Stimulated activated CD4-positive, alpha-beta T cell treated with anti-CD3 and anti-CD28 coated beads, TNF-alpha, amount 100 ng/mL, for 48 hours (primary cell): ENCODE measurements around the gene RAPGEF5.

Source experiments
- DNase-seq, 3 donors: peaks; one replicate each; pipeline ENCODE4 v3.0.0-alpha.2; 2020; ENCODE audit warnings: low read depth in 3 of 3

RAPGEF5 gene, protein sequence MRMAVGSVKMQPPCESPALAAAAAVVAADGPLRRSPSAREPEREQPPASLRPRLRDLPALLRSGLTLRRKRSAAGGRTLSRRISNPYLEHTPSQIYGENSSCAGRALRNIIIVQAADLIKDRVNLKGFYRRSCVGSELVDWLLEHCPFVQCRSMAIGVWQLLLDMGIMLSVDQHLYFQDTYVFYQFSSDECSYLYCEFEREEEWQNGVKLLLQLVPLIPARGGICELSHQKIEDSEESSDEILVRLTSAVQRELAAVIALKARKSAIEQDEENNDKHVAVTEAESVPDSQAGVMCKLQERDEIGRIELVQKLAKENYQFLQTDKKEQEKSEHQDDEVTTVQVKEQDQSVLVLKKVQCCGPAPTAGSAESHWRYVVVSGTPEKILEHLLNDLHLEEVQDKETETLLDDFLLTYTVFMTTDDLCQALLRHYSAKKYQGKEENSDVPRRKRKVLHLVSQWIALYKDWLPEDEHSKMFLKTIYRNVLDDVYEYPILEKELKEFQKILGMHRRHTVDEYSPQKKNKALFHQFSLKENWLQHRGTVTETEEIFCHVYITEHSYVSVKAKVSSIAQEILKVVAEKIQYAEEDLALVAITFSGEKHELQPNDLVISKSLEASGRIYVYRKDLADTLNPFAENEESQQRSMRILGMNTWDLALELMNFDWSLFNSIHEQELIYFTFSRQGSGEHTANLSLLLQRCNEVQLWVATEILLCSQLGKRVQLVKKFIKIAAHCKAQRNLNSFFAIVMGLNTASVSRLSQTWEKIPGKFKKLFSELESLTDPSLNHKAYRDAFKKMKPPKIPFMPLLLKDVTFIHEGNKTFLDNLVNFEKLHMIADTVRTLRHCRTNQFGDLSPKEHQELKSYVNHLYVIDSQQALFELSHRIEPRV

GRCh38 chr7:22356701-22357310 lies at the start of gene RAPGEF5:
TSS of gene RAPGEF5 (minus strand) at chr7:22357154. CDS start at chr7:22357060, 94 bp downstream.
- no peak for DNase-seq

- no peak for DNase-seq
These were observed 49.8 kb upstream of the RAPGEF5 start for GRCh38 chr7:22406715-22407114.

GRCh38 chr7:22404421-22405023 lies 47.6 kb upstream of the RAPGEF5 start:
- DNase-seq = no peak

DNA sequence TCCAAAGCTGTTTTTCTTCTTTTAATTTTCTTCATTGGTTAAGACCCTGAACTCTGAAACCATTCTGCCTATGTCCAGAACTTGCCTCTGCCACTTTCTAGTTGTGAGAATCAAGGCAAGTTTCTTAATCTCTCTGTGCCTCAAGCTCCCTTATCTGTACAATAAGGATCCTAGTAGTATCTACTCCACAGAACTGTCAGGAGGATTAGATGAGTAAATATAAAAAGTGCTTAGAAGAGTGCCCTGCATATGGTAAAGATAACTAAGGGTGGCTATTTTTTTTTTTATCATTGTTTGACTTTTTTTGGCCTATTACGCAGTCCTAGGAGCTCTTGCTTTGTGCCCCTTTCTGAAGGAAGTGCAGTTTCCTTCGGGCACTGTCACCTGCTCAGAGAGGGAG lies 46.4 kb upstream of the RAPGEF5 start:
- no peak for DNase-seq

DNA sequence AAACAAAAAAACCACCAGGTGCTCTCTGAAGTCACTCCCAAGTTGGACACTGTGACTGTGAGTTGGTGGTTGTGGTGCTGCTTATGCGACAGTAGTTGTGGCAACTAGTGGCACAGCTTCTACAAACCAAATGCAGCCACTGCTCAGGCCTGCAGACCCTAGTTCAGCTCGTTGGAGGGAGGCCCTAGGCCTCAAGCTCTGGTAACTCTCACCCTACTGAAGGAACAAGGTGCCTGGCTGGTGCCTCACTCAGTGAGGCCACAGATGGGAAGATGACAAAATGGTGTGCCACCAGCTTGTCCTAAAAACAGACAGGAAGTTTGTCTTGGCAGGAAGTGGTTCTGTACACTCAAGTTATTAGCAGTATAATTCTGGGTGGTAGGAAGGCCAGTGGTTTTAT lies 45.3 kb upstream of the RAPGEF5 start:
- no peak for DNase-seq

GRCh38 chr7:22400936-22401553 lies 44.1 kb upstream of the RAPGEF5 start:
- DNase-seq = no peak

DNA sequence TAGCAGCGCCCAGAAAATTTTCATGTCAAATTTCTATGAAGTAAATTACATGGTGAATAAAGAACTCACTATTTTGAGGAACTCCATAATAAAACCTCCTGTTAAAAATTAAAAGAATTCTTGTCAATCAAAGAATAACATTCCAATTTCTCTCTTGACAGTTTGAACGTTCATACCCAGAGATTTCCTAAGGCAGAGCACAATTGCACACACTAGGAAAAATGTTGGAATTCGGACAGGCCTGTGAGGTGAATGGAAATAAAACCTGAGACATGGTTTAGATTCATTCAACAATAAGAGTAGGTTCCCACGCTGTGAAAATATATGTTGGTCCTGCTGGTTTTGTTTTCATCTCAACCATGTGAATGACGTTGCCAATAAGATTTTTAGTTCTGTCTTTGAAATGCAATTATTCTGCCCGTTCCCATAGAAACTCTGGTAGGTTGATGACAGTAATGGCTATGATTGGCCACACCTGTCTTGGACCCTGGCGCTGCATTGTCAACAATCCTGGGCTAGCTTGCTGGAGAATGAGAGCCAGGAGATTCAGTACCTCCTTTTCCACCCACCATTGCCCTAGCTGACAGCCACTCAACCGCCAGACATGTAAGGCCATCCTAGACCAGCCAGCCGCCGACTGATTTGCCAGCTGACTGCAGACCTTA lies 43.3 kb upstream of the RAPGEF5 start:
- DNase-seq = no peak

- no peak for DNase-seq
These were observed 42.6 kb upstream of the RAPGEF5 start for GRCh38 chr7:22399546-22399945.

- no peak for DNase-seq
These were observed 42.1 kb upstream of the RAPGEF5 start for GRCh38 chr7:22399091-22399490.

- DNase-seq = no peak
These were observed 41.0 kb upstream of the RAPGEF5 start for GRCh38 chr7:22397981-22398380.

- no peak for DNase-seq
These were observed 38.3 kb upstream of the RAPGEF5 start for GRCh38 chr7:22395222-22395621.

- DNase-seq = no peak
These were observed 37.8 kb upstream of the RAPGEF5 start for GRCh38 chr7:22394739-22395138.

DNA sequence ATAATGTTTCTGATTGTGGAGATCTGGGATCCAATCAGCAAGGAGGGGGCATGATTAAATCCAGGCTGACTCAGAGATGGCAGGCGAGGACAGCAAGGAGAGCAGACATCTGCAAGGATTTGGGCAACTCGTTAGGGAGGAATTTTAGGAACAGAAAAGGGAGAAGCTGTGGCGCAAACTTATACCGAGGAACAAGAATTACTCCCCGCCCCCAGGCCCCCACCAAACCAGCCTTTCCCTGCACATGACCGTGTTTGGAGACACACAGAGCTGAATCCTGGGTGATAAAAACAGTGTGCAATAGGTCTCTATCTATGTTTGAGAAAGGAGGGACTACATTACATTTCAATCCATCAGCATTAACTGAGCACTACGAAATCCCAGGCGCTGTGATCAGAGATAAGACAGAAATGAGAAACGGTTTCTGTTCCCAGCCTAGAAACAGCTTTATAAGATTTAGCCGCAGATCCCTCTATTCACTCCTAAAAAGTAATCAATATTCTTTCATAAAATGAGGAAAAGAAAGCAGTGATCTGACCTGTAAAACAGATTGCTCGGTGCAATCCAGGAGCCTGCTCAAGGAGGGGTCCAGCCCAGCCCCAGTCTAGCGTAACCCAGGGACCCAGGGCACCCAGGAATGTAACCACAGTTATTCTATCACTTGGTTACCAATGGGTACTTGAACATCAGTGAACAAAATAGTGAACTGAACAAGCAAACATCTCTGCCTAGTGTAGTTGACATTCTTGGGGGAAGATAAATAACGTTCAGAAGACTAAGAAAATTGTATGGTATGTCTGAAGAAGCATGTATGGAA lies 37.2 kb upstream of the RAPGEF5 start:
- no peak for DNase-seq

DNA sequence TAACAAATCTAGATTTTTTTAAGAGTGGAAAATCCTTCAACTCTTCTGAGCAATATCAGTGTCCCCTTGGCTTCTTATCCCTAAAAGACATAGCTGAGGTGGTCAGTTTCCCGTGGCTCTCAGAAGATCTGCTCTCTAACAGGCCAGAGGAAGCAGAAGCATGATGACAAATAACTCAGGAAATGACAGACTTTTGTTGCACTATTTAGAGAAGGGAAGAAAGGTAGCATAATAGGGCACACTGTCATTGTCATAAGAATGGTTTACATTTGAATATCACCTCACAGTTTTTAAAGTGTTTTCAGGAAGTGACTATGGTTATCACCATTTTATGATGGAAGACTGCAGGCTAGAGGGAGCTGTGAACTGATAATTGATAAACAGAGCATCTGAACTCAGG lies 33.6 kb upstream of the RAPGEF5 start:
- DNase-seq = no peak

- DNase-seq = no peak
These were observed 32.9 kb upstream of the RAPGEF5 start for GRCh38 chr7:22389892-22390291.

DNA sequence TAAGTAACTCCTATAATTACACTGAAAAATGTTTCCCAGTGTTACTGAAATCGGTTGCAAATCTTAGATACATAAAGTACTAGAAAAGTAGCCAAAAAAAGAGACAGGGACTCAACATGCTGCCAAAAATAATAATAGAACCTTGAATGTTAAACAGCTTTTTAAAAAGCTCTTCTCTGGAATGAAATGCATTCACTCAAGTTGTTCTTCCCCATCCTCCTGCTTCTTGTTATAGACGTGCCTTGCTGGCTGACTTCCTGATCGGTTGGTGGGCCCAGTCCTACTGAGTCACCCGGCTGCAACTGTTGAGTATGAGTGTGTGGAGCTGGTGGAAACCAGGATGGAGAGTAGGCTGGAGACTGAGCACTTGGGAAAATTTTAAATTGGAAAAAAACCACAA lies 30.6 kb upstream of the RAPGEF5 start:
- no peak for DNase-seq

- no peak for DNase-seq
These were observed 29.9 kb upstream of the RAPGEF5 start for GRCh38 chr7:22386865-22387264.

DNA sequence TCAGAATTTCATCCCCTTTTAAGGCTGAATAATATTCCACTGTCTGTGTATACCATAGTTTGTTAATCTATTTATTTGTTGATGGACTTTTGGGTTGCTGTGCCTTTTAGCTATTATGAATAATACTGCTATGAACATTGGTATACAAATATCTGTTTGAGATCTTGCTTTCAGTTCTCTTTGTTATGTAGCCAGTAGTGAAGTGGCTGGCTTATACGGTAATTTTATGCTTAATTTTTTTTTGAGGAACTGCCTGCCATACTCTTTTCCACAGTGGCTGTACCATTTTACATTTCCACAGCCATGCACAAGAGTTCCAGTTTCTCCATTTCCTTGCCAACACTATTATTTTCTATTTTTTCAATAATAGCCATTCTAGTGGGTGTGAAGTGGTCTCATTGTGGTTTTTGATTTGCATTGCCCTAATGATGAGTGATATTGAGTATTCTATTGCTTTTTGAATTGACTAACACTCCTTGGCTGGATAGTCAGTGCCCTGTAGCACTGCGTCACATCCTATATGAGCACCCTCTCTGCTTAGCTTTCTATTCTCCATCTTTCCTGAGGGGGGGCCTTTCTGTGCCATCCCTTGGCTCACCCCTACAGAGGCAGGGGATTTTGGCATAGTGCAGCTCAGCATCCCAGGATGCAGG lies 29.4 kb upstream of the RAPGEF5 start:
- no peak for DNase-seq

DNA sequence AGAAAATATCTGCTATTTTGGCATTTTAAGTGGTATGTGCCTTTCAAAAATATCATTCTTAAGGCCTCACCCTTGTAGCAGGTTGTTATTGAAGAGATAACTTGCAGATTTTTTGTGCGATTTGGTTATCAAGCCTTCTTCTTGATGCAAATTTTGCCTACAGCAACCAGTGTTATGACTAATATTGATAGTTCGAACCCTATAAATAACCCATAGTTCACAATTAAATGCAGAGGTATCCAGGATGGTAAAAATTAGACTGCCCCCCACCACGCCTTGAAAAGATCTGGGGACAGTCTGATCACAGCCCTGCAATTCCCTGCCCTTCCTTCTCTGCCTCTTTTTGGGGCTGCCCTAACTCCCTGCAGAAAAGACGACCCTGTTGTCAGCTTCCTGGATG lies 28.4 kb upstream of the RAPGEF5 start:
- DNase-seq = no peak

DNA sequence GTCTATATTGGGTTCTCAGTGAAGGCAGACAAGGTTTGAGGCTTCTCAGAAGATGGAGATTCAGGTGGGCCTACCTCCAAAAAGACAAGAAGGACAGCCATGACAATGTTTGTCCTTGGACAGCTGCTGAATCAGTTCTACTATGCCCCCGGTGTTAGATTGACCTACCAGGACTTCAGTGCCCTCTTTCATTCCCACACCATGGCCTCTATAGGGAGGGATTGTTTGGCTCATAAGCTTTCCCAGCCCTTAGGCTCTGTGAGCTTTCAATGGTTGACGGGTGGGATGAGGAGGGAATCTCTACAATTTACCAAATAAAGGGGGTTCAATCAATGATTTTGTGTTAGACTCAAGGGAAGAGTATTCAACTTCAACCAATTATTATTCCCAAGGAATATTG lies 23.4 kb upstream of the RAPGEF5 start:
- DNase-seq = no peak
